Activated CD4-positive, alpha-beta T cell treated with anti-CD3 and anti-CD28 coated beads for 1 hour (primary cell): ENCODE data around the gene ASCL3.
"Not testable (repeated sequence)": the region's sequence is repeated elsewhere in the genome, so short reads cannot be mapped to it uniquely, and the experiment has no call there.

Experiments
- DNase-seq: peaks from one replicate; pipeline ENCODE4 v3.0.0-alpha.2; 2020

The ASCL3 gene

GRCh38 chr11:8908099-8908498, 34.7 kb downstream of the ASCL3 start:
- no peak for DNase-seq

DNA sequence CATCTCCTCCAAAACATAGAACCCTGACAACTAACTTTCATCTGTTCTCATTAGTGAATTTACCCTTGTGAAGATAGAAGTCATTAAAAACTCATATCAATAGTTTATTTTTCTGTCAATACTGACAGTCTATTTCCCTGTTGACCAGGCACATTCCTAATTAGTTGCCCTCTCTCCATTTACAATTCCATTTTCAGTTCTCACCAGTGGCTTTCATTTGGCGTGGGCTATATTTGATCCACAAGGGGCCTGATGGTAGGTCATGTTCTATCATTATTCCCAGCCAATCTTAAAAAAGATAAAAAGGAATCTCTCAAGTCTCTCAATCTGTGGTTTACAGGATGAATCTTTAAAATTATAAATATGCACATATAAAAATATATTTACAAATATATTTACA, 35.7 kb downstream of the ASCL3 start:
- no peak for DNase-seq

DNA sequence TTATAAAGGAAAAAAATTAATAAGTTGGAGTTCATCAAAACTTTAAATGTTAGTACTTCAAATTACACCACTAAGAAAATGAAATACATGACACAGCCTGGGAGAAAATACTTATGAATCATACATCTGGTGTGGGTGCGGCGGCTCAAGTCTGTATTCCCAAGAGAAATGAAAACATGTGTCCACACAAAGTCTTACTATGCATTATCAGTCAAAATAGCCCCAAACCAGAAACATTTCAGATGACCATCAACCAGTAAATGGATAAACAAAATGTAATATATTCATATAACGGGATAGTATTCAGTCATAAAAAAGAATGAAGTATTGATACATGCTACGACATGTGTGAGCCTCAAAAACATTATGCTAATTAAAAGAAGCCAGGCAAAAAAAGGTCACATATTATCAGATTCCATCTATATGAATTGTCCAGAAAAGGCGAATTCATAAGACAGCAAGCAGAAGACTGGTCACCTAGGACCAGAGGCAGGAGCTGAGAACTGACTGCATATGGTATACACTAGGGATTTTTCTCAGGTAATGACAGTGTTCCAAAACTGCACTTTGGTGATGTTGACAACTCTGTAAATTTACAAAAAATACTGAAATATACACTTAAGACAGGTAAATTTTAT, 37.2 kb downstream of the ASCL3 start:
- no peak for DNase-seq

DNA sequence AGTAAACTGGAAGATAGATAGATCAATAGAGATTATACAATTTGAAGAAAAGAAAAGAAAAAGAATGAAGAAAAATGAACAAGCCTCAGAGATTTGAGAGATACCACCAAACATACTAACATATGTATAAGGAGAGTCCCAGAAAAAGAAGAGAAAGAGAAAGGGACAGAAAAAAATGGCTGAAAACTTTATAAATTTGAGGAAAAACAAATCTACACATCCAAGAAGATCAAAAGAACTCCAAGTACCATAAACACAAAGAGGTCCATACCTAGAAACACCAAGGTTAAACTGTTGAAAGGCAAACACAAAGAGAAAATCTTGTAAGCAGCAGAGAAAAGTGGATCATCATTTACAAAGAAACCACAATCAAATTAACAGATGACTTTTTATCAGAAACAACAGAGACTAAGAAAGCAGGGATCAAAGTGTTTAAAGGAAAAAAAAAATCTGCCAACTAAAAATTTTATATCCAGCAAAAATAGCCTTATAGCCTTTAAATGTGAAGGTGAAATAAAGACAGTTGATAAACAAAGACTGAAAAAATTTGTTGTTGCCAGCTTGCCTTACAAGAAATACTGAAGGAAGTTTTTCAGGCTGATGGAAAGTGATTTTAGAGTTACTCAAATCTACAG, 43.6 kb downstream of the ASCL3 start:
- no peak for DNase-seq

GRCh38 chr11:8891185-8891584, 51.6 kb downstream of the ASCL3 start:
- DNase-seq: not testable (repeated sequence)
